OCI-LY1 (cell line): ENCODE data around the gene DGLUCY.
A peak's percentile ranks its signal among the peaks of the same experiment; 100 is the strongest.

Experiments
- H2AFZ ChIP-seq: fragments of 200-600 bp; sonication (generic), shearing (Covaris generic); 2 replicates; pipeline ENCODE4 v1.6.0; 2014; ENCODE audit warnings: antibody characterized with exemption, mild to moderate bottlenecking, low read length
- H3F3A ChIP-seq: fragments of 200-600 bp; sonication (generic), shearing (Covaris generic); 2 replicates; pipeline ENCODE4 v1.6.0; 2014; ENCODE audit warnings: mild to moderate bottlenecking, antibody characterized with exemption, low read length, moderate library complexity; ENCODE audit not compliant: insufficient read depth
- H3K27ac ChIP-seq: fragments of 200-600 bp; sonication (generic); 2 replicates; pipeline ENCODE4 v1.5.1; 2014; ENCODE audit warnings: low read length, mixed run types, mild to moderate bottlenecking, low read depth; ENCODE audit not compliant: poor library complexity, severe bottlenecking
- H3K27me3 ChIP-seq: fragments of 200-600 bp; sonication (generic); 2 replicates; pipeline ENCODE4 v1.6.0; 2014; ENCODE audit warnings: antibody characterized with exemption, mild to moderate bottlenecking, low read length, moderate library complexity; ENCODE audit not compliant: insufficient read depth
- H3K36me3 ChIP-seq: fragments of 200-600 bp; sonication (generic); 2 replicates; pipeline ENCODE4 v1.6.1; 2014; ENCODE audit warnings: mild to moderate bottlenecking, antibody characterized with exemption, low read length, moderate library complexity, mixed read lengths; ENCODE audit not compliant: insufficient read depth
- H3K4me1 ChIP-seq: fragments of 200-600 bp; sonication (generic); 2 replicates; pipeline ENCODE4 v1.5.1; 2014; ENCODE audit warnings: mild to moderate bottlenecking, low read length, moderate library complexity; ENCODE audit not compliant: insufficient read depth, severe bottlenecking
- H3K4me2 ChIP-seq: fragments of 200-600 bp; sonication (generic), shearing (Covaris generic); 2 replicates; pipeline ENCODE4 v1.6.1; 2014; ENCODE audit warnings: low read length
- H3K4me3 ChIP-seq: fragments of 200-600 bp; sonication (generic); 2 replicates; pipeline ENCODE4 v1.5.1; 2014; ENCODE audit warnings: low read length, low read depth, mild to moderate bottlenecking, mixed read lengths; ENCODE audit not compliant: poor library complexity, severe bottlenecking
- H3K79me2 ChIP-seq: fragments of 200-600 bp; shearing (Covaris generic); 2 replicates; pipeline ENCODE4 v1.6.1; 2016; ENCODE audit warnings: mixed run types, low read length, mixed read lengths; ENCODE audit not compliant: insufficient read depth
- H3K9ac ChIP-seq: fragments of 200-600 bp; sonication (generic), shearing (Covaris generic); 2 replicates; pipeline ENCODE4 v1.6.1; 2014; ENCODE audit warnings: mild to moderate bottlenecking, low read length, mixed read lengths
- H3K9me2 ChIP-seq: fragments of 200-600 bp; sonication (generic), shearing (Covaris generic); 2 replicates; pipeline ENCODE4 v1.6.1; 2014; ENCODE audit warnings: low read depth, mild to moderate bottlenecking, low read length, mixed read lengths
- H3K9me3 ChIP-seq: fragments of 200-600 bp; shearing (Covaris generic); 2 replicates; pipeline ENCODE4 v1.6.1; 2014; ENCODE audit warnings: low read length, mixed read lengths
- H4K20me1 ChIP-seq: fragments of 200-600 bp; sonication (generic), shearing (Covaris generic); 2 replicates; pipeline ENCODE4 v1.6.0; 2016; ENCODE audit warnings: mild to moderate bottlenecking, low read length; ENCODE audit not compliant: insufficient read depth
- EZH2 ChIP-seq: fragments of 200-600 bp; sonication (generic), shearing (Covaris generic); IDR thresholded peaks from 2 replicates; pipeline ENCODE4 v1.8.0; 2017; ENCODE audit warnings: borderline replicate concordance, mixed run types, mild to moderate bottlenecking, antibody characterized with exemption, low read length, moderate library complexity, mixed read lengths
- TF ChIP-seq, protein P1 (sequence below): fragments of 200-600 bp; sonication (generic), shearing (Covaris generic); IDR thresholded peaks from 2 replicates; pipeline ENCODE4 v1.5.1; 2017; ENCODE audit warnings: mild to moderate bottlenecking, antibody characterized with exemption, low read length, moderate library complexity, mixed read lengths

Gene DGLUCY

DNA sequence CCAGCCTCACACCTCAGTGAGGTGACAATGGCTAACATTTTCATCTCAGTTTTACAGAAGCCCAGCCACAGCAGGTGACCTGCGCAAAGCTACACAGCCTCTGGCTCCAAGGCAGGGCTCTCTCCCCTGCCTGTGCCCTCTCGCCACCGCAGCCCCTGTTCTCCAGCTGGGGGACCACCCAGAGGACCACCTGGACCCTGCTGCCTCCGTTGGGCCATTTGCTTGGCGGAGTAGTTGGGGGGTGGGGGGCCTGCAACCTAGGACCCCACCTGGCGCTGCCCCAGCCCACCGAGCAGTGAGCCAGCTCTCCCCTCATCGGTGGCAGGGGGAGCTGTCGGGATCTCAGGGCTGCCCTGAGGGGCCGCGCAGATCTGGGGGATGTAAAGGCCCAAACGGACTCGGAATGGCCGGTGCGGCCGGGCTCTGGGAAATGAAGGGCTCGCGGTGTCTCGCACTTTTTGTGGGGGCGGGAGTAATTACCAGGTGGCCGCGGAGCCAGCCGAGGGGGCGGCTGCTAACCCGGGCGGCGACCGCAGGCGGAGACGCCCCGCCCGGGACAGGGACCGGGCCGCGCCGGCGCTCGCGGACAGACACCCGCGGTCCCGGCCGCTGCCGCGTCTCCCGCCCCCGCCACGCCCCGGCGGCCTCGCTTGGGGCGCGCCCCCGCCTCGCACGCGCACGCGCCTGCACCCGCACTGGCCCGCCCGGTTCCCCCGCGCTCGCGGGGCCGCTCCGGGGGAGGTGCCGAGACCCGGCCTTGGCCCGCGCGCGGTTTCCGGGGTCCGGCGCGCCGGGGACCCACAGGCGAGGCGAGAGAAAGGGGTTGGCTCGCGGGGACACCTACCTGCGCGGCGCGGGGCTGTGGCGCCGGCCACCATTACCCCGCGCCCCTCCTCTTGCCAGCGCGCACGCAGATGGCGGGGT, 139.3 kb downstream of the DGLUCY start:
- H3K4me3 ChIP-seq = peak overlapping the region; percentile 70
- no peak overlapping the region for H2AFZ ChIP-seq
- peak overlapping the region; percentile 68 for H3K9ac ChIP-seq

DNA sequence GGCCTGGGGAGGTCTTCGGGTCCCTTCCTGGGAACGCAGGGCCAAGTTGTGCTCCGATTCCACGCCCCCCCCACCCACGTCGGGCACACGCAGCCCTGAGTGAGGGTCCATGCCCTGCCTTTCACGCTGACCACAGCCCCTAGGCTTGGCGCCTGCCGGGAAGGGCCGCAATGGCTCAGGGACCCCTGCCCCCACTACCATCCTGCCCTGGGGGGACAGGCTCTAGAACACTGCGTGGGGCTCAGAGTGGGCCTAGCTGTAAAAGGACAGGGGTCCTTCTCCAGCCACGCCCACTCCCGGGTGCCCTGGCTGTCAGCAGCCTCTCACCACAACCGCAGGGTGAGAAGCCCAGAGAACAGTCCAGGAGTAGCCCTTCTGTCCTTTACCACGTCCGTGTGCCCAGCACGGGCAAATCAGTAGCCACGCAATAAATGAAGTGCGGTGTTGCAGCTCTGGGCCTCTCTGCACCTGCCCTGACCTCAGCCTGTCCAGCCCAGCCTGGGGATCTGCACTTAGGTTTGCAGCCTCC, 140.0 kb downstream of the DGLUCY start:
- Histone ChIP-seq H2AFZ (no peak overlapping the region), H3K4me3 (peak overlapping the region; percentile 70)

More for the DNA sequence above, 139.3 kb downstream of the DGLUCY start:
- H3K4me2 ChIP-seq = peak overlapping the region; percentile 95
- H4K20me1 ChIP-seq = no peaks in the 10 kb centered on the region
- no peaks in the 10 kb centered on the region for H3K79me2 ChIP-seq
- peaks cover 4% of the 10 kb centered on the region; the same call in 1 of the 2 replicates for H3F3A ChIP-seq
- no peaks in the 10 kb centered on the region for H3K9me2 ChIP-seq
- H3K27ac ChIP-seq = no peak overlapping the region
- TF ChIP-seq, protein P1, sequence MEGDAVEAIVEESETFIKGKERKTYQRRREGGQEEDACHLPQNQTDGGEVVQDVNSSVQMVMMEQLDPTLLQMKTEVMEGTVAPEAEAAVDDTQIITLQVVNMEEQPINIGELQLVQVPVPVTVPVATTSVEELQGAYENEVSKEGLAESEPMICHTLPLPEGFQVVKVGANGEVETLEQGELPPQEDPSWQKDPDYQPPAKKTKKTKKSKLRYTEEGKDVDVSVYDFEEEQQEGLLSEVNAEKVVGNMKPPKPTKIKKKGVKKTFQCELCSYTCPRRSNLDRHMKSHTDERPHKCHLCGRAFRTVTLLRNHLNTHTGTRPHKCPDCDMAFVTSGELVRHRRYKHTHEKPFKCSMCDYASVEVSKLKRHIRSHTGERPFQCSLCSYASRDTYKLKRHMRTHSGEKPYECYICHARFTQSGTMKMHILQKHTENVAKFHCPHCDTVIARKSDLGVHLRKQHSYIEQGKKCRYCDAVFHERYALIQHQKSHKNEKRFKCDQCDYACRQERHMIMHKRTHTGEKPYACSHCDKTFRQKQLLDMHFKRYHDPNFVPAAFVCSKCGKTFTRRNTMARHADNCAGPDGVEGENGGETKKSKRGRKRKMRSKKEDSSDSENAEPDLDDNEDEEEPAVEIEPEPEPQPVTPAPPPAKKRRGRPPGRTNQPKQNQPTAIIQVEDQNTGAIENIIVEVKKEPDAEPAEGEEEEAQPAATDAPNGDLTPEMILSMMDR = peak; percentile 29; the same call in 1 of the 2 replicates
- TF ChIP-seq EZH2 = no peak
- H3K27me3 ChIP-seq = no peaks in the 10 kb centered on the region
- no peaks in the 10 kb centered on the region for H3K9me3 ChIP-seq
- no peaks in the 10 kb centered on the region for H3K36me3 ChIP-seq
- peaks cover 57% of the 10 kb centered on the region for H3K4me1 ChIP-seq

DNA sequence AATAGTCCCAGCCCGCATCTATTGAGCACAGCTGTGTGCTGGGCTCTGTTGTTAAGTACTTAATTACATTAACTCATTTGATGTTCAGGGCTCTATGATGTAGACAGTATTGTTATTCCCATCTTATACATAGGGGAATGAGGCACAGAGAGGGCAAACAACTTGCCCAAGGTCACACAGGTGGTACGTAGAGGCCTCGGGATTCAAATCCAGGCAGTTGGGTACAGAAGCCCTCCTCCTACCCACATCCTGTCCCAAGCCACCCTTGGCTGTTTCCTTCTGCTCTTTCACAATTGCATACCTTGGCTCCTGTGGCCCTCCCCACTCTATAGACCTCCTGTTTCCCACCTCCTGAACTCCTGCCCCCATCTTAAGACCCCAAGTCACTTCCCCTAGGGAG, 140.6 kb downstream of the DGLUCY start:
- Histone ChIP-seq H3K79me2 (no peaks in the 10 kb centered on the region), H2AFZ (no peak overlapping the region), H3K9me2 (no peaks in the 10 kb centered on the region), H3K9me3 (no peaks in the 10 kb centered on the region), H3K4me2 (no peak overlapping the region), H3K4me1 (peaks cover 48% of the 10 kb centered on the region), H3K27ac (no peak overlapping the region), H3K27me3 (no peaks in the 10 kb centered on the region), H3K36me3 (no peaks in the 10 kb centered on the region), H3F3A (peaks cover 4% of the 10 kb centered on the region; the same call in 1 of the 2 replicates), H3K9ac (no peak overlapping the region), H4K20me1 (no peaks in the 10 kb centered on the region), H3K4me3 (no peak overlapping the region)
- no peak for TF ChIP-seq EZH2
- TF ChIP-seq, protein P1 = no peak

More for the DNA sequence above, 140.0 kb downstream of the DGLUCY start:
- H3K9ac ChIP-seq = peak overlapping the region; percentile 56; the same call in 1 of the 2 replicates
- no peaks in the 10 kb centered on the region for H3K9me3 ChIP-seq
- H3K27me3 ChIP-seq = no peaks in the 10 kb centered on the region
- peaks cover 4% of the 10 kb centered on the region; the same call in 1 of the 2 replicates for H3F3A ChIP-seq
- H3K27ac ChIP-seq = no peak overlapping the region
- H3K4me1 ChIP-seq = peaks cover 54% of the 10 kb centered on the region
- peak overlapping the region; percentile 73 for H3K4me2 ChIP-seq
- no peaks in the 10 kb centered on the region for H4K20me1 ChIP-seq
- no peak for TF ChIP-seq EZH2
- TF ChIP-seq, protein P1 = no peak
- no peaks in the 10 kb centered on the region for H3K36me3 ChIP-seq
- no peaks in the 10 kb centered on the region for H3K79me2 ChIP-seq
- H3K9me2 ChIP-seq = no peaks in the 10 kb centered on the region
